Measurements from ENCODE around the gene EFNA1.

- TF ChIP-seq CTCF (tag by site-specific recombination; IDR thresholded peaks at IDR 0.05) (no peak), ZFP41 (tag by site-specific recombination; IDR thresholded peaks at IDR 0.05; ENCODE audit: borderline replicate concordance) (no peak), BCL6B (tag by site-specific recombination; IDR thresholded peaks at IDR 0.05) (no peak), MYNN (tag by site-specific recombination; IDR thresholded peaks at IDR 0.05; ENCODE audit: borderline replicate concordance) (no peak), BCL11B (tag by site-specific recombination; IDR thresholded peaks at IDR 0.05; ENCODE audit: low read depth) (no peak), ZNF121 (tag by site-specific recombination; IDR thresholded peaks at IDR 0.05) (no peak), ZFP37 (tag by site-specific recombination; IDR thresholded peaks at IDR 0.05) (no peak), MEIS1 (CRISPR knock-in tag; IDR thresholded peaks at IDR 0.05; ENCODE audit: borderline replicate concordance) (no peak), ZNF623 (tag by site-specific recombination; IDR thresholded peaks at IDR 0.05) (no peak), ZSCAN5A (tag by site-specific recombination; IDR thresholded peaks at IDR 0.05) (no peak), PRDM10 (tag by site-specific recombination; IDR thresholded peaks at IDR 0.05) (no peak), ZNF768 (tag by site-specific recombination; IDR thresholded peaks at IDR 0.05) (no peak), ZNF362 (tag by site-specific recombination; IDR thresholded peaks at IDR 0.05) (no peak), ZNF830 (tag by site-specific recombination; IDR thresholded peaks at IDR 0.05; ENCODE audit: low read depth) (no peak)
Measured at GRCh38 chr1:155108296-155108695, 19.4 kb upstream of the EFNA1 start.

Measured in HEK293 (cell line).